Measurements from ENCODE around the gene IRF4.

The IRF4 gene

DNA sequence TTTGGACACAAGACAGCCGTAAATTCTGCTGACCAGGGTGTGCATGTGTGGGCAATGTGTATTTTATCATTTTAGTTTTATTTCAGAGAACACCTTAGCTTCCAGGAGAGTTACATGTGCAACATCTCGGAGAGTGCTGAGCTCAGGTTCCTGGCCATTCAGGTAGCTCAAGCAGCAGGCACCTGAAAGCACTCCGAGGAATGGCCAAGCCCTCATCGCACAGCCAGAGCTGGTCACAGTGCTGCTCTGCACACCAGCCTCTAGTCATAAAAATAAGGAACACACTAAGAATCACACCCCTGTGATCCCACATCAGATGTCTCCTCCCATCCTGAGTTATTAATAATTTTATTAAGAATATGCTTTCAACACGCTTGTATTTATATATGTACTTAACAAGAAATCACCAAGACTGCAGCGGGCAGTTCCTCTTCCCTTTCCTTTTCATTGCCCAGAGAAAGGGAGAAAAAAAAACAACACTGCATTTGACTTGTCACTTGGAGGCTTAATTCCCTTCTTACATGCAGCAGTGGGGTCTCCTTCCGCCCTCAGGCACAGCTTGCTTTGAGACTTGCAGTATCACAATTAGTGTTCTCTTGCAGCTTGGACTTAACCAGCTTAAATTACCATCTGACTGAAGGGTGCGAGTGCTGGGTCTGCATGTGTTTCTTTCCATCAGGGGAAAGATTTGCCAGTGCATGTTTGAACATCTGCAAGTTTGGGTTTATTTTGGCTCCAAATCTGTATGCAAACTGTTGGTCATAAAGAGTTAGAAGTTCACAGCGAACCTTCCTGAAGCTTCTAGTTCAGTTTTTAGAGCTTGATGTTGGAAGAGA, 36.0 kb upstream of the IRF4 start:
- Histone ChIP-seq H3K27ac (ENCODE audit: low read length) (no peak overlapping the region), H3K27me3 (ENCODE audit: low read depth, low read length) (no peaks in the 10 kb centered on the region), H3K4me3 (ENCODE audit: low read depth in 1 of 2, low read length in 2 of 2) (no peak overlapping the region), H3K36me3 (ENCODE audit: control insufficient read depth in 1 of 2, insufficient read depth in 2 of 2, low read length in 2 of 2) (peaks cover 9 to 11% of the 10 kb centered on the region in 2 donors), H3K9me3 (ENCODE audit: control insufficient read depth in 1 of 2, low read length in 2 of 2) (no peaks in the 10 kb centered on the region), H3K4me1 (ENCODE audit: control insufficient read depth in 1 of 2, insufficient read depth in 2 of 2, low read length in 2 of 2) (no peaks in the 10 kb centered on the region)

DNA sequence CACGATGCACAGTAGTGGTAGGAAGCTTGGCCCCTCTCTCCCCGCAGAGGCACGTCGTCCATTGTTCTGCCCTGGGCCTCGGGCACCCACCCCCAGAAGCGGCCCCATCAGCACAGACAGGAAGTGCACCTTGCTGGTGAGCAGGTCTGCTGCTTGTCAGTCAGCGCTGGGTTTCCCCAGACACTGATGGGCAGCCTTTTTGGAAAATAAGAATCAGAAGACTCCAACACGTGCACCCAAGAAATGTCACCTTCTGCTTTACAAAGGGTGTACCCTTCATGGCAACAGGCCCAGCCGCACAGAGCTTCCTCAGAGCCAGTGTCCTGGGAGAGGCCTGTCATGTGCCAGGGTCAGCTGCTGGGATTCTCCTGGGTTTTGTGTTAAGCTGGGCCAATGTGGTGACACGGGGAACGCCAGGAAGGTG, 34.7 kb upstream of the IRF4 start:
- Histone ChIP-seq H3K27ac (ENCODE audit: low read length) (no peak overlapping the region), H3K4me3 (ENCODE audit: low read depth in 1 of 2, low read length in 2 of 2) (no peak overlapping the region), H3K36me3 (ENCODE audit: control insufficient read depth in 1 of 2, insufficient read depth in 2 of 2, low read length in 2 of 2) (peaks cover 3 to 9% of the 10 kb centered on the region in 2 donors), H3K4me1 (ENCODE audit: control insufficient read depth in 1 of 2, insufficient read depth in 2 of 2, low read length in 2 of 2) (no peaks in the 10 kb centered on the region), H3K9me3 (ENCODE audit: control insufficient read depth in 1 of 2, low read length in 2 of 2) (no peaks in the 10 kb centered on the region), H3K27me3 (ENCODE audit: low read depth, low read length) (no peaks in the 10 kb centered on the region)

DNA sequence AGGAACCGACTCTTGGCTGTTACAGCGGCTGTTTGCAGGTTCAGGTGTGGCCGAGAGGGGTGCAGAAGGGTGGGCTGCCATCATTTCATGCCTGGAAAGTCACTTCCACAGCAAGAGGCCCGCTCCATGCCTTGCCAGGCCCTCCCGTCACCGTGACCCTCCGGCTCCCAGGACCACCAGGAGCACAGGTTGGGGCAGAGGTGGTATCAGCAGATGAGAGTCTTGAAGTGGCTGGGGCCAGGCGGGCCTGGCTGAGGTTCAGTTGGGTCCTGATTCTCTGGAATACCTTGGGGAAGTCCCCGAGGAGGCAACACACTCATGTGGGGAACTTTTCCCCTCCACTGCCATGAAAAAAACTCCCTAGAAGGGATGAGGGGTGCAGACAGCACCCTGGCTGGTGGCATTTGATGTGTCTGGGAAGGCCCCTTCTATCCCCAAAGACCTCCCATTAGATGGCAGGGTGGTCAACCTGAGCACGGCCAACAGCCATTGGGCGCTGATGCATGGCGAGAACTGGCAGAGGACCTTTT, 34.2 kb upstream of the IRF4 start:
- no peak overlapping the region for H3K27ac ChIP-seq (ENCODE audit: low read length)
- peaks cover under 1 to 8% of the 10 kb centered on the region in 2 donors for H3K36me3 ChIP-seq (ENCODE audit: control insufficient read depth in 1 of 2, insufficient read depth in 2 of 2, low read length in 2 of 2)
- no peaks in the 10 kb centered on the region for H3K9me3 ChIP-seq (ENCODE audit: control insufficient read depth in 1 of 2, low read length in 2 of 2)
- no peaks in the 10 kb centered on the region for H3K27me3 ChIP-seq (ENCODE audit: low read depth, low read length)
- no peaks in the 10 kb centered on the region for H3K4me1 ChIP-seq (ENCODE audit: control insufficient read depth in 1 of 2, insufficient read depth in 2 of 2, low read length in 2 of 2)
- no peak overlapping the region for H3K4me3 ChIP-seq (ENCODE audit: low read depth in 1 of 2, low read length in 2 of 2)

DNA sequence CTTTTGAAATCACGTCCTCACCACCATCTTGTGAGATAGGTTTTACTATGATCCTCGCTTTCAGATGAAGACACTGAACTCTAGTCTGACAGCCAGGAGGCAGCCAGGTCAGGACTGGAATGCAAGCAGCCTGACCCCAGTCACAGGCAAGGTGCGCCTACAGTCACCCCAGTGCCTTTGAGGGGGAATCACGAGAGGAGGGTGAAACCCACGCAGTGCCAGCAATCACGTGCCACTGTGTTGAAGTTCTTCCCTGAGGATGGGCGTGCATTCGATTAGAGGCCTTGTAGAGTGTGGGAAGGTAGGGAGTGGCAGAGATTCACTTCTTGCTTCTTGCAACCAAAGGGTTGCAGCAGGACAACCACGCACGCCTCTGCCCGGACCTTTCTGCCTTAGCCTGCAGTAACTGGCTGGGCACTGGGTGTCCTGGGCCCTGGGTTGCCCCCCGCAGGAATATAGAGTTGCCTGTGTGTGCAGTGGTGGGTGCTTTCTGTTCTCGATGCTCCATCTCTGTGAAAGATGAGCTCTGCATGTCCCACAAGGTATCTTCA, 33.7 kb upstream of the IRF4 start:
- no peak overlapping the region for H3K4me3 ChIP-seq (ENCODE audit: low read depth in 1 of 2, low read length in 2 of 2)

DNA sequence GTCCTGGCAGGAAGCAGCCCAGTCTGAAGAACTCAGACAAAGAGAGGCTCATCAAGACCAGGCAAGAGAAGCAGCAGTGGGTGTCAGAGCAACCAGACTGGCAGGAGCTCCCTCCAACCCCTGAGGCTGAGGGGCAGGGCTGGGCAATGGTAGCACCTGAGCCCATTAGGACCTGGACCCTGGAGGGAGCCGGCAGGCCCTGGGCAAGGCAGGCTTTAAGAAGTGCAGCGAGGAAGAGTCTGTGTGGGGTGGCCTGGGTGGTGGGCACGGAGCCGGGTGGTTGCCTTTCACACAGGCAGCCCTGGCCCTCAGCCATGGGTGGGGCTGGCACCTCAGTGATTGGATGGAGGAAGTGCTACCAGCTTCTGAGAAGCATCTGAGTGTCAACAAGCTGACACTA, 33.1 kb upstream of the IRF4 start:
- H3K4me1 ChIP-seq (ENCODE audit: control insufficient read depth in 1 of 2, insufficient read depth in 2 of 2, low read length in 2 of 2): no peaks in the 10 kb centered on the region
- H3K36me3 ChIP-seq (ENCODE audit: control insufficient read depth in 1 of 2, insufficient read depth in 2 of 2, low read length in 2 of 2): no peaks in the 10 kb centered on the region
- no peaks in the 10 kb centered on the region for H3K27me3 ChIP-seq (ENCODE audit: low read depth, low read length)
- no peaks in the 10 kb centered on the region for H3K9me3 ChIP-seq (ENCODE audit: control insufficient read depth in 1 of 2, low read length in 2 of 2)
- no peak overlapping the region for H3K4me3 ChIP-seq (ENCODE audit: low read depth in 1 of 2, low read length in 2 of 2)
- no peak overlapping the region for H3K27ac ChIP-seq (ENCODE audit: low read length)

More for the DNA sequence above, 33.7 kb upstream of the IRF4 start:
- H3K27ac ChIP-seq (ENCODE audit: low read length): no peak overlapping the region
- H3K9me3 ChIP-seq (ENCODE audit: control insufficient read depth in 1 of 2, low read length in 2 of 2): no peaks in the 10 kb centered on the region
- H3K36me3 ChIP-seq (ENCODE audit: control insufficient read depth in 1 of 2, insufficient read depth in 2 of 2, low read length in 2 of 2): peaks cover 0 to 2% of the 10 kb centered on the region in 2 donors
- no peaks in the 10 kb centered on the region for H3K27me3 ChIP-seq (ENCODE audit: low read depth, low read length)
- H3K4me1 ChIP-seq (ENCODE audit: control insufficient read depth in 1 of 2, insufficient read depth in 2 of 2, low read length in 2 of 2): no peaks in the 10 kb centered on the region

DNA sequence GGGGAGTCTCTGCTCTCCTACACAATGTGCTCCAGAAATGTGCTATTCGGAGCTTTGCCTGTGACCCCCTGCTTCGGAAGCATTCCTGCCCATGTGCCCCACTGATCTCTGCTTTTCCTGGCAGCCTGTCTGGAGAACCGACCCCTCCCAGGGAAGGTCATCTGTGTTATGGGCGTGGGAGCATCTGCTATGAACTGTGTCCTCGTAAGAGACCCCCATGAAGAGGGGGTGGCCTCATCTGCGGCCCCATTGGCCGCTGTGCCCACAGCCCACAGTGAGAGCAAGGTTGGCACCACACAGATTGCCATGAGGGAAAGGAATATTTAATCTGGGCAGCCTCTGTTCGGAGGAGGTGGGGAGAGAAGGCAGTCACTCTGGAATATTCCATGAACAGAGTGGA, 32.7 kb upstream of the IRF4 start:
- H3K36me3 ChIP-seq (ENCODE audit: control insufficient read depth in 1 of 2, insufficient read depth in 2 of 2, low read length in 2 of 2): no peaks in the 10 kb centered on the region
- no peak overlapping the region for H3K27ac ChIP-seq (ENCODE audit: low read length)
- no peaks in the 10 kb centered on the region for H3K4me1 ChIP-seq (ENCODE audit: control insufficient read depth in 1 of 2, insufficient read depth in 2 of 2, low read length in 2 of 2)
- H3K4me3 ChIP-seq (ENCODE audit: low read depth in 1 of 2, low read length in 2 of 2): no peak overlapping the region
- H3K27me3 ChIP-seq (ENCODE audit: low read depth, low read length): no peaks in the 10 kb centered on the region
- H3K9me3 ChIP-seq (ENCODE audit: control insufficient read depth in 1 of 2, low read length in 2 of 2): no peaks in the 10 kb centered on the region

DNA sequence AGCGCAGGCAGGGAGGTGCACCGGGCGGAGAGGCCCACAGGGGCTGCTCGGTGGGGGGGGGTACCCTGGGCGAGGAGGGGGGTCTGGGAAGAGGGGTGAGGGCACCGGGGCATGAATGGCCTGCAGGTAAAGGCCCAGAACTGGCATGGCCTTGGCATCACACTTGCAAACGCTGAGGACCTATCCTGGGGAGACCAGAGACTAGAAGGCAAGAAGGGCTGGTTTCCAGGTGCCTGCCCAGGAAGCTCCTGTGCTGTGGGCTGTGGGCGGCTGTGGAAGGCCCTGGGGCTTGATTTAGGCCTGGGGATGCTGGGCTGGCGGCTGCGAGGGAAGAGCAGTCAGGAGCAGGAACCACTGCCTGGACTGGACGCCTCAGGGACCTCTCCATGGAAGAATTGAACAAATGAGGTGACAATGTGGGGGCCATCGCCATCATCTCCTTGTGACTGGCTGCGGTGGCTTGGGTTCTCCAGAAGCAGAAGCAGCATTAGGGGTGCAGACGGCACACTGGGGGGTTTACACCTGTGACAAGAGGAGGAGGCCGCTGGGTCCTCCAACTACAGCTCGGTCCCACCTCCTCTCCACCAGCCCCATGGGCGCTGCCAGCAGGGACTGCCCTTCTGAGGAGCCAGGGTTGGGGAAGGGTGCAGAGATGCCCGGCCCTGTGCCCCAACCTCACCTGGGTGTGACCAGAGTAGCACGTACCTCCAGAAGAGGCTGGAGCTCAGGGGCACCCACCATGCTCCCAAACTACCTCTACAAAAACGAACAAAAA, 32.1 kb upstream of the IRF4 start:
- Histone ChIP-seq H3K4me3 (ENCODE audit: low read depth in 1 of 2, low read length in 2 of 2) (no peak overlapping the region), H3K27ac (ENCODE audit: low read length) (no peak overlapping the region), H3K4me1 (ENCODE audit: control insufficient read depth in 1 of 2, insufficient read depth in 2 of 2, low read length in 2 of 2) (no peaks in the 10 kb centered on the region), H3K27me3 (ENCODE audit: low read depth, low read length) (no peaks in the 10 kb centered on the region), H3K9me3 (ENCODE audit: control insufficient read depth in 1 of 2, low read length in 2 of 2) (no peaks in the 10 kb centered on the region), H3K36me3 (ENCODE audit: control insufficient read depth in 1 of 2, insufficient read depth in 2 of 2, low read length in 2 of 2) (no peaks in the 10 kb centered on the region)

DNA sequence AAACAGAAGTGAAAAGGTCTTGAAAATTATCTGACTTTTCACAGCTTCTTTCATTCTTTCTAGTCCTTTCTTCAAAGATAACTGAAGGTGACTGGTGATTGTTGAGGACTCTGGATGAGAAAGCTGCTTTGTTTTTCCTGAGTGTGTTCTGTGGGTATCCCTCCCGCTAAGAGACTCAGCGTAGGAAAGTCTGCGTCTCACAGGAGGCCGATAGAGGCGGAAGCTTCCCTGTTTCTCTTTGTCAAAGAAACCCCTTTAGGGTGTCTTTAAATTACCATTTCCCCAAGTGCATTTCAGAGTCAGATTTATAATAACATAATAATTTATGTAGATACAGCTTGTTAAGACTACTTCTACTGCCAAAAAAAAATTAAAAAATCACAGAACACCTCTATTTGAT, 31.2 kb upstream of the IRF4 start:
- Histone ChIP-seq H3K9me3 (ENCODE audit: control insufficient read depth in 1 of 2, low read length in 2 of 2) (no peaks in the 10 kb centered on the region), H3K36me3 (ENCODE audit: control insufficient read depth in 1 of 2, insufficient read depth in 2 of 2, low read length in 2 of 2) (no peaks in the 10 kb centered on the region), H3K27ac (ENCODE audit: low read length) (no peak overlapping the region), H3K4me3 (ENCODE audit: low read depth in 1 of 2, low read length in 2 of 2) (no peak overlapping the region), H3K27me3 (ENCODE audit: low read depth, low read length) (no peaks in the 10 kb centered on the region), H3K4me1 (ENCODE audit: control insufficient read depth in 1 of 2, insufficient read depth in 2 of 2, low read length in 2 of 2) (no peaks in the 10 kb centered on the region)

DNA sequence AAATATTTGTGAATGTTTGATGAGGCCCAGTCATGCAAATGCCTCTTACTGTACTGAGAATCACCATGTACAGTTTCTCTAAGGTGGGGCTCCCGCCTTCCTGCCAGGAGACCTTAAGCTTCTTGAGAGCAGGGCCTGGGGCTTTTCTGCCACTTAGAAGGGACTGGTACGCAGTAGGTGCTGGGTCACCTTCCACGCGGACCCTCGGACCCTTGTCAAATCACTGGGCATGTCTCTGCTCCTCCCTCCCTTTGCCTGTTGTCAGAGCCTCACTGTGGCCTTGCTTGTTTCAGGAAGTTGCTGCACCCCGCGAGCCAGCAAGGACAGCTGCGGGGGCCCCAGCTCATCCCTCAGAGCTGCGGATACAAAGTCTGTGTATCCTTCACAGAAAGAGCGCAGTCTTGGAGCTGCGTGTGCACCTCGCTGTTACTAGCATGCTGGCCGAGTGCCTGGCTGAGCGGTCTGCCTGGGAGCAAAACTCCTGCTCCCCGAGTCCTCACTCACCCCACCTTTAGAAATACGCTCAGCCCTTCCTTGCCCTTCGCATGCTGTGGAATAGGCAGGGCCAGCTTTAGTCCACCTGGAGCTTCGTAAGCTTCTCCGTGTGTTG, 30.7 kb upstream of the IRF4 start:
- no peaks in the 10 kb centered on the region for H3K9me3 ChIP-seq (ENCODE audit: control insufficient read depth in 1 of 2, low read length in 2 of 2)
- H3K36me3 ChIP-seq (ENCODE audit: control insufficient read depth in 1 of 2, insufficient read depth in 2 of 2, low read length in 2 of 2): no peaks in the 10 kb centered on the region
- no peak overlapping the region for H3K4me3 ChIP-seq (ENCODE audit: low read depth in 1 of 2, low read length in 2 of 2)
- H3K27ac ChIP-seq (ENCODE audit: low read length): no peak overlapping the region
- no peaks in the 10 kb centered on the region for H3K27me3 ChIP-seq (ENCODE audit: low read depth, low read length)
- H3K4me1 ChIP-seq (ENCODE audit: control insufficient read depth in 1 of 2, insufficient read depth in 2 of 2, low read length in 2 of 2): no peaks in the 10 kb centered on the region

DNA sequence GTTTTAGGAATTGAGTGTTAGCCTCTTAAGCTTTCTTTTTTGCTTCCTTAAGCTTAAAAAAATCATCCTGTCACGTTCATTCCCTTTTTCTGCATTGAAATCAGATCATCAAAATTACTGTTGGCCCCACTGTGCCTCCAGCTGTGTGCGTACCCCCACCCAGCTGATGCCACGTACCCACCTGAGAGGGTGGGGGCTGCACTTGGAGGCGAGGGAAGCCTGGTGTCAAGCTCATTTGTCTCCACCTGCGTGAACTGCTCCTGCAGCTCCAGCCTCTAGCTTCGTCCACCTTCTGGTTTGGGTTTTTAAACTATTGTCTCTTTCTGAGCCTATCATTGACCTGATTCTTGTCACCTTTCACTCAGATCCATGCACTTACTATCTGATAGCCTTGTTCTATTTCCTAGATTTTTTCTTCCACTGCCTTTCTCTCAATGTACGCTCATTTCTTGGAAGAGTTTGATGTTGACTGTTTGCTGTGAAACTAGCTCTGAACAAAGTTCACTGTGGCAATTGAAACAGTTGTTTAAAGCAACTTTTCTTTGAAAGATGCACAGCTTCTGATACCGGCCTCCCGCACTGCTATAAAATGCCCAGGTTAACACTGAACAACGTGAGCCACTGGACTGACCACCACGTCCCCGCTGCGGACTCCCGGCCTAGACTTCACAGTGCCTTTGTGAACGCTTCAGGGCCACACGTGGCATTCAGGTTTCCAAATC, 30.0 kb upstream of the IRF4 start:
- no peaks in the 10 kb centered on the region for H3K9me3 ChIP-seq (ENCODE audit: control insufficient read depth in 1 of 2, low read length in 2 of 2)

More for the DNA sequence above, 30.0 kb upstream of the IRF4 start:
- H3K4me1 ChIP-seq (ENCODE audit: control insufficient read depth in 1 of 2, insufficient read depth in 2 of 2, low read length in 2 of 2): no peaks in the 10 kb centered on the region
- H3K4me3 ChIP-seq (ENCODE audit: low read depth in 1 of 2, low read length in 2 of 2): no peak overlapping the region
- H3K36me3 ChIP-seq (ENCODE audit: control insufficient read depth in 1 of 2, insufficient read depth in 2 of 2, low read length in 2 of 2): no peaks in the 10 kb centered on the region
- H3K27me3 ChIP-seq (ENCODE audit: low read depth, low read length): no peaks in the 10 kb centered on the region
- H3K27ac ChIP-seq (ENCODE audit: low read length): no peak overlapping the region
